Keratinocyte (primary cell): ENCODE data around the gene BCO1.

Experiments used
- EZH2 ChIP-seq: IDR thresholded peaks from one replicate; pipeline ENCODE4 v1.6.1; 2012; ENCODE audit warnings: inconsistent platforms, mild to moderate bottlenecking, low read length, moderate library complexity
- TF ChIP-seq, protein P1 (sequence below), 3 experiments: IDR thresholded peaks in 1 of 3; conservative IDR thresholded peaks in 1 of 3; optimal IDR thresholded peaks in 1 of 3; 2 replicates in 2 of 3; 3 replicates in 1 of 3; pipeline versions ENCODE3 to v1.5.1; 2011; ENCODE audit warnings: low read length in 3 of 3, mild to moderate bottlenecking in 3 of 3, moderate library complexity in 2 of 3, control low read depth in 1 of 3, inconsistent platforms in 1 of 3; ENCODE audit not compliant: insufficient read depth in 2 of 3; ENCODE audit errors: extremely low read depth in 1 of 3

DNA sequence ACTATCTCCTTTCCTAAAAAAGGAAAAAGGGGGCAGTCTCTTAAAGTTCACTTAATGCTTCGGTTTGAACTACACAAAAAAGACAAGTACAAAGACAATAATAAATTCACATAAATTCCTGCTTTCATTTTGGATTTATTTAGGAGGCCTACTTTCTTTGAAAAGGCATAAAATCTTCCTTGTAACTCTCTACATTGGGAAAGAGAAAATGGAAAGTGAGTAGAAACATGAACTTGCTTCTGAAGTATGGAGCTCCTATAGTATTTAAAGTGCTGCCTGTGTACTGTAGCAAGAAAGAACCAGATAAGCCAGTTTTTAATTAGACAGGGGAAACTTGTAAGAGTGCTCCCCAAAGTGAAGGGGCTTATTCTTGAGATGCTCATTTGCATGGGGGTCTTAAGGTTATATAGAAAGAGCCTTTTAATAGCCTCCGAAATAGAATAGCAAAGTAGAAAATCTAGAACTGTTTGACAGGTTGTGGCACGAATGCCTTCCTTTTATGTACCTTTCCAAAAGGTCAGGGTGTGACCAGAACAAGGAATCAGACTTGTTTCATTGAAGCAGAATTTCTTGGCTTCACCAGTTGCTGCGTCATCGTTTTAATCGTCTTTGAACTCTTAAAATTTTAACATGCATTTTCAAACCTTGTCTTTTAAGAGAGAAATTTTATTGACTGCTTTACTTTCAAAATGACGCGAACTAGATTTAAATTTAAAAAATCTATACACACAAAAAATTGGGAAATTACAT lies 89.1 kb downstream of the BCO1 start:
- TF ChIP-seq, protein P1, sequence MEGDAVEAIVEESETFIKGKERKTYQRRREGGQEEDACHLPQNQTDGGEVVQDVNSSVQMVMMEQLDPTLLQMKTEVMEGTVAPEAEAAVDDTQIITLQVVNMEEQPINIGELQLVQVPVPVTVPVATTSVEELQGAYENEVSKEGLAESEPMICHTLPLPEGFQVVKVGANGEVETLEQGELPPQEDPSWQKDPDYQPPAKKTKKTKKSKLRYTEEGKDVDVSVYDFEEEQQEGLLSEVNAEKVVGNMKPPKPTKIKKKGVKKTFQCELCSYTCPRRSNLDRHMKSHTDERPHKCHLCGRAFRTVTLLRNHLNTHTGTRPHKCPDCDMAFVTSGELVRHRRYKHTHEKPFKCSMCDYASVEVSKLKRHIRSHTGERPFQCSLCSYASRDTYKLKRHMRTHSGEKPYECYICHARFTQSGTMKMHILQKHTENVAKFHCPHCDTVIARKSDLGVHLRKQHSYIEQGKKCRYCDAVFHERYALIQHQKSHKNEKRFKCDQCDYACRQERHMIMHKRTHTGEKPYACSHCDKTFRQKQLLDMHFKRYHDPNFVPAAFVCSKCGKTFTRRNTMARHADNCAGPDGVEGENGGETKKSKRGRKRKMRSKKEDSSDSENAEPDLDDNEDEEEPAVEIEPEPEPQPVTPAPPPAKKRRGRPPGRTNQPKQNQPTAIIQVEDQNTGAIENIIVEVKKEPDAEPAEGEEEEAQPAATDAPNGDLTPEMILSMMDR (optimal IDR thresholded peaks at IDR 0.05 in 1 of 3, IDR thresholded peaks at IDR 0.05 in 1 of 3, conservative IDR thresholded peaks at IDR 0.05 in 1 of 3; ENCODE audit: extremely low read depth in 1 of 3, insufficient read depth in 2 of 3, low read length in 3 of 3) = no peak
- TF ChIP-seq EZH2 = no peak
